Stomach smooth muscle (tissue), 2 donors: Measurements from ENCODE around the gene PIR.

Source experiments
- H3K27ac ChIP-seq: one replicate; pipeline ENCODE4 v1.7.0; 2013; ENCODE audit warnings: mild to moderate bottlenecking, low read length, inconsistent platforms
- H3K27me3 ChIP-seq, 2 donors: one replicate each; pipeline ENCODE4 v1.7.0; 2013; ENCODE audit warnings: low read length in 2 of 2; ENCODE audit not compliant: insufficient read depth in 2 of 2, control insufficient read depth in 1 of 2
- H3K36me3 ChIP-seq, 2 donors: one replicate each; pipeline ENCODE4 v1.7.0; 2013; ENCODE audit warnings: low read length in 2 of 2; ENCODE audit not compliant: control insufficient read depth in 2 of 2, insufficient read depth in 2 of 2
- H3K4me1 ChIP-seq: one replicate; pipeline ENCODE4 v1.7.0; 2013; ENCODE audit warnings: low read length; ENCODE audit not compliant: control insufficient read depth, insufficient read depth
- H3K4me3 ChIP-seq, 2 donors: one replicate each; pipeline ENCODE4 v1.7.0; 2013; ENCODE audit warnings: low read length in 2 of 2
- H3K9ac ChIP-seq, 2 donors: one replicate each; pipeline ENCODE4 v1.7.0; 2013; ENCODE audit warnings: low read length in 2 of 2, mild to moderate bottlenecking in 1 of 2
- H3K9me3 ChIP-seq, 2 donors: one replicate each; pipeline ENCODE4 v1.7.0; 2013; ENCODE audit warnings: low read length in 2 of 2; ENCODE audit not compliant: control insufficient read depth in 2 of 2
- donor health status: healthy.
- donor health status: Pancreatic carcinoma.

The PIR gene

GRCh38 chrX:15425024-15425423 lies 68.1 kb downstream of the PIR start:
- Histone ChIP-seq H3K9ac (no peak overlapping the region), H3K4me1 (no peaks in the 10 kb centered on the region)

GRCh38 chrX:15418707-15419181 lies 74.4 kb downstream of the PIR start:
- Histone ChIP-seq H3K27me3 (no peaks in the 10 kb centered on the region), H3K9me3 (no peaks in the 10 kb centered on the region), H3K9ac (no peak overlapping the region), H3K4me1 (no peaks in the 10 kb centered on the region), H3K4me3 (no peak overlapping the region), H3K36me3 (no peaks in the 10 kb centered on the region), H3K27ac (no peak overlapping the region)

More at GRCh38 chrX:15425024-15425423, 68.1 kb downstream of the PIR start:
- no peaks in the 10 kb centered on the region for H3K9me3 ChIP-seq
- no peak overlapping the region for H3K4me3 ChIP-seq
- no peaks in the 10 kb centered on the region for H3K27me3 ChIP-seq
- peaks cover 0 to 2% of the 10 kb centered on the region in 2 donors for H3K36me3 ChIP-seq
- H3K27ac ChIP-seq: no peak overlapping the region

- no peak overlapping the region for H3K4me3 ChIP-seq
- no peaks in the 10 kb centered on the region for H3K4me1 ChIP-seq
- no peaks in the 10 kb centered on the region for H3K36me3 ChIP-seq
- H3K9ac ChIP-seq: no peak overlapping the region
- H3K27me3 ChIP-seq: no peaks in the 10 kb centered on the region
- no peak overlapping the region for H3K27ac ChIP-seq
- no peaks in the 10 kb centered on the region for H3K9me3 ChIP-seq
These were observed 75.0 kb downstream of the PIR start for GRCh38 chrX:15418041-15418706.

- H3K9ac ChIP-seq: no peak overlapping the region
- no peaks in the 10 kb centered on the region for H3K36me3 ChIP-seq
- no peaks in the 10 kb centered on the region for H3K4me1 ChIP-seq
- no peak overlapping the region for H3K27ac ChIP-seq
- no peaks in the 10 kb centered on the region for H3K27me3 ChIP-seq
- no peak overlapping the region for H3K4me3 ChIP-seq
- no peaks in the 10 kb centered on the region for H3K9me3 ChIP-seq
These were observed 76.8 kb downstream of the PIR start for GRCh38 chrX:15416133-15416993.

- Histone ChIP-seq H3K4me1 (no peaks in the 10 kb centered on the region), H3K27me3 (no peaks in the 10 kb centered on the region), H3K4me3 (no peak overlapping the region), H3K9me3 (no peaks in the 10 kb centered on the region), H3K9ac (no peak overlapping the region), H3K27ac (no peak overlapping the region), H3K36me3 (no peaks in the 10 kb centered on the region)
These were observed 80.0 kb downstream of the PIR start for GRCh38 chrX:15413101-15413500.

- H3K4me3 ChIP-seq: no peak overlapping the region
- H3K27ac ChIP-seq: no peak overlapping the region
- no peaks in the 10 kb centered on the region for H3K4me1 ChIP-seq
- no peaks in the 10 kb centered on the region for H3K36me3 ChIP-seq
- H3K9me3 ChIP-seq: no peaks in the 10 kb centered on the region
- no peak overlapping the region for H3K9ac ChIP-seq
- peaks cover 0 to 1% of the 10 kb centered on the region in 2 donors for H3K27me3 ChIP-seq
These were observed 82.2 kb downstream of the PIR start for GRCh38 chrX:15410947-15411346.

- H3K27me3 ChIP-seq: peaks cover 0 to 3% of the 10 kb centered on the region in 2 donors
- H3K27ac ChIP-seq: no peak overlapping the region
- no peaks in the 10 kb centered on the region for H3K9me3 ChIP-seq
- H3K9ac ChIP-seq: no peak overlapping the region
- H3K4me3 ChIP-seq: no peak overlapping the region
- H3K36me3 ChIP-seq: no peaks in the 10 kb centered on the region
- no peaks in the 10 kb centered on the region for H3K4me1 ChIP-seq
These were observed 82.7 kb downstream of the PIR start for GRCh38 chrX:15410430-15410829.

- H3K27me3 ChIP-seq: peaks cover 0 to 3% of the 10 kb centered on the region in 2 donors
- no peak overlapping the region for H3K9ac ChIP-seq
- H3K36me3 ChIP-seq: no peaks in the 10 kb centered on the region
- no peaks in the 10 kb centered on the region for H3K9me3 ChIP-seq
- no peak overlapping the region for H3K4me3 ChIP-seq
- no peaks in the 10 kb centered on the region for H3K4me1 ChIP-seq
- no peak overlapping the region for H3K27ac ChIP-seq
These were observed 87.3 kb downstream of the PIR start for GRCh38 chrX:15405846-15406245.

GRCh38 chrX:15404401-15405096 lies 88.6 kb downstream of the PIR start:
- Histone ChIP-seq H3K27ac (no peak overlapping the region), H3K4me1 (no peaks in the 10 kb centered on the region), H3K9me3 (no peaks in the 10 kb centered on the region), H3K9ac (no peak overlapping the region), H3K4me3 (no peak overlapping the region), H3K36me3 (no peaks in the 10 kb centered on the region), H3K27me3 (peaks cover 0 to 3% of the 10 kb centered on the region in 2 donors)

- Histone ChIP-seq H3K4me1 (no peaks in the 10 kb centered on the region), H3K27me3 (peaks cover 0 to 3% of the 10 kb centered on the region in 2 donors), H3K4me3 (no peak overlapping the region), H3K9me3 (no peaks in the 10 kb centered on the region), H3K36me3 (no peaks in the 10 kb centered on the region), H3K27ac (no peak overlapping the region), H3K9ac (no peak overlapping the region)
These were observed 91.8 kb downstream of the PIR start for GRCh38 chrX:15401378-15401777.
